Lower lobe of right lung (tissue), 2 donors: ENCODE measurements around the gene BOD1. TPM values are rescaled to one million over a fixed set of nuclear protein-coding genes. Genes with fewer than 3 reads are reported as not detected.
"Not testable (repeated sequence)": the region's sequence is repeated elsewhere in the genome, so short reads cannot be mapped to it uniquely, and the experiment has no call there.

Source experiments
- ATAC-seq, 2 donors: fragments of 200-7000 bp; cut with Tn5 transposase; one replicate each; pipeline ENCODE4 v1.9.1; 2020 to 2022; ENCODE audit warnings: mild to moderate bottlenecking in 2 of 2, moderate library complexity in 2 of 2
- DNase-seq: peaks from one replicate; pipeline ENCODE4 v3.0.0-alpha.2; 2020
- H3K27ac ChIP-seq: fragments of 200-600 bp; one replicate; pipeline ENCODE4 v1.8.0; 2022
- H3K27me3 ChIP-seq: fragments of 200-600 bp; one replicate; pipeline ENCODE4 v1.8.0; 2022; ENCODE audit warnings: low read depth
- H3K36me3 ChIP-seq: fragments of 200-600 bp; one replicate; pipeline ENCODE4 v1.8.0; 2022; ENCODE audit warnings: mild to moderate bottlenecking
- H3K4me1 ChIP-seq: fragments of 200-600 bp; one replicate; pipeline ENCODE4 v1.8.0; 2022
- H3K4me3 ChIP-seq: fragments of 200-600 bp; one replicate; pipeline ENCODE4 v1.8.0; 2022; ENCODE audit warnings: mild to moderate bottlenecking
- H3K9me3 ChIP-seq: fragments of 200-600 bp; one replicate; pipeline ENCODE4 v1.8.0; 2022
- intact Hi-C: fragments of 100-400 bp; cut with DNase I; formaldehyde crosslinking; loops from one replicate; pipeline ENCODE4 v1.11.0; 2022
- total RNA-seq: library from RNA; stranded (reverse); fragmentation: NEBNext Ultra II Directional; extraction: Animal tissue kit (Norgen Biotek cat#: 25700); gene quantifications from one replicate; pipeline ENCODE4 v1.2.1, GENCODE V29; 2021
- TF ChIP-seq, protein P1 (sequence below): fragments of 200-600 bp; IDR thresholded peaks from one replicate; pipeline ENCODE4 v1.8.0; 2022; ENCODE audit warnings: antibody characterized with exemption, mild to moderate bottlenecking
- donor health status: DM: no; HTN: yes; CAD: no; lungs with severe emphysema.

The BOD1 gene
- total RNA-seq, 1 donor from 2014 or later = 35.0 TPM

- H3K4me3 ChIP-seq = no peak overlapping the region
- ATAC-seq (no peak), DNase-seq (no peak)
- H3K9me3 ChIP-seq = peaks cover 30% of the 10 kb centered on the region
- intact Hi-C loops = no loop called here
- no peak overlapping the region for H3K27ac ChIP-seq
- H3K4me1 ChIP-seq = no peaks in the 10 kb centered on the region
- TF ChIP-seq, protein P1, sequence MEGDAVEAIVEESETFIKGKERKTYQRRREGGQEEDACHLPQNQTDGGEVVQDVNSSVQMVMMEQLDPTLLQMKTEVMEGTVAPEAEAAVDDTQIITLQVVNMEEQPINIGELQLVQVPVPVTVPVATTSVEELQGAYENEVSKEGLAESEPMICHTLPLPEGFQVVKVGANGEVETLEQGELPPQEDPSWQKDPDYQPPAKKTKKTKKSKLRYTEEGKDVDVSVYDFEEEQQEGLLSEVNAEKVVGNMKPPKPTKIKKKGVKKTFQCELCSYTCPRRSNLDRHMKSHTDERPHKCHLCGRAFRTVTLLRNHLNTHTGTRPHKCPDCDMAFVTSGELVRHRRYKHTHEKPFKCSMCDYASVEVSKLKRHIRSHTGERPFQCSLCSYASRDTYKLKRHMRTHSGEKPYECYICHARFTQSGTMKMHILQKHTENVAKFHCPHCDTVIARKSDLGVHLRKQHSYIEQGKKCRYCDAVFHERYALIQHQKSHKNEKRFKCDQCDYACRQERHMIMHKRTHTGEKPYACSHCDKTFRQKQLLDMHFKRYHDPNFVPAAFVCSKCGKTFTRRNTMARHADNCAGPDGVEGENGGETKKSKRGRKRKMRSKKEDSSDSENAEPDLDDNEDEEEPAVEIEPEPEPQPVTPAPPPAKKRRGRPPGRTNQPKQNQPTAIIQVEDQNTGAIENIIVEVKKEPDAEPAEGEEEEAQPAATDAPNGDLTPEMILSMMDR = no peak
- no peaks in the 10 kb centered on the region for H3K36me3 ChIP-seq
- no peaks in the 10 kb centered on the region for H3K27me3 ChIP-seq
Observed at GRCh38 chr5:173591056-173591514, 25.4 kb downstream of the BOD1 start.

DNA sequence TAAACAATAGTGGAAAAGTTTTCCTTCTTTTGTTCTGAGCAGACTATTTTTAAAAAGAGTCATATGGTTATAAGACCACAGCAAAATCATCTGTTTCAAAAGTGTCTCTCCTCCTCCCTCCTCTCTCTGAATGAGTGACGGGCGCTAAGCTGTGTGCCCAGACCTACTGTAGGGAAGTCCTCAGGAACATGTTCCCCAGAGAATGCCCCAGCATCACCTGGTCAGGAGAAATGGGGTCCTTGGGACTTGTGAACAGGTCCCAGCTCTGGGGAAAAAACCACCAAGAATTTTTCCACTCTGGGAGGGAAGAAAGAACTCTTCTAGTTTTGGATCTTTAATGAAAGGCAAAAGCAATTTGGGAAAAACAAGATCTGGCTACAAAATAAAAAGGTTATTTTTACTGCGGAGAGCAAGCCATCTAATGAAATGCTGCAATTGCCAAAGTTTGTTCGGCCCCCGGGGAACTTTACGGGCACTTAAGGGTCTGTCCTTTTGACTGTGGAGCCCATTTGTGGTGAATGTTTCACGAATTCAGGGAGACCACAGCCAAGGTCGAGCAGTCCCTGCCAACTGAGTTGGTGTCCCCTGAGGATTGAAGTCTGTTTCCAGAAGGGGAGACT lies 25.9 kb downstream of the BOD1 start:
- Histone ChIP-seq H3K36me3 (no peaks in the 10 kb centered on the region), H3K27ac (no peak overlapping the region), H3K4me3 (no peak overlapping the region), H3K9me3 (peaks cover 30% of the 10 kb centered on the region), H3K27me3 (no peaks in the 10 kb centered on the region), H3K4me1 (no peaks in the 10 kb centered on the region)
- intact Hi-C loops = no loop called here
- DNase-seq = no peak
- TF ChIP-seq, protein P1 = no peak
- no peak for ATAC-seq

- ATAC-seq, H3K27me3 ChIP-seq, H3K4me3 ChIP-seq, H3K4me1 ChIP-seq, DNase-seq, H3K9me3 ChIP-seq, H3K27ac ChIP-seq, intact Hi-C loops, H3K36me3 ChIP-seq: not testable (repeated sequence)
Observed at GRCh38 chr5:173586133-173586532, 30.3 kb downstream of the BOD1 start.

GRCh38 chr5:173583346-173583745 lies 33.1 kb downstream of the BOD1 start:
- intact Hi-C loops = no loop called here
- Histone ChIP-seq H3K4me1 (no peaks in the 10 kb centered on the region), H3K4me3 (no peak overlapping the region), H3K36me3 (no peaks in the 10 kb centered on the region), H3K9me3 (peaks cover 14% of the 10 kb centered on the region), H3K27me3 (no peaks in the 10 kb centered on the region), H3K27ac (no peak overlapping the region)
- DNase-seq (no peak), ATAC-seq (no peak)
- TF ChIP-seq, protein P1 = no peak

DNA sequence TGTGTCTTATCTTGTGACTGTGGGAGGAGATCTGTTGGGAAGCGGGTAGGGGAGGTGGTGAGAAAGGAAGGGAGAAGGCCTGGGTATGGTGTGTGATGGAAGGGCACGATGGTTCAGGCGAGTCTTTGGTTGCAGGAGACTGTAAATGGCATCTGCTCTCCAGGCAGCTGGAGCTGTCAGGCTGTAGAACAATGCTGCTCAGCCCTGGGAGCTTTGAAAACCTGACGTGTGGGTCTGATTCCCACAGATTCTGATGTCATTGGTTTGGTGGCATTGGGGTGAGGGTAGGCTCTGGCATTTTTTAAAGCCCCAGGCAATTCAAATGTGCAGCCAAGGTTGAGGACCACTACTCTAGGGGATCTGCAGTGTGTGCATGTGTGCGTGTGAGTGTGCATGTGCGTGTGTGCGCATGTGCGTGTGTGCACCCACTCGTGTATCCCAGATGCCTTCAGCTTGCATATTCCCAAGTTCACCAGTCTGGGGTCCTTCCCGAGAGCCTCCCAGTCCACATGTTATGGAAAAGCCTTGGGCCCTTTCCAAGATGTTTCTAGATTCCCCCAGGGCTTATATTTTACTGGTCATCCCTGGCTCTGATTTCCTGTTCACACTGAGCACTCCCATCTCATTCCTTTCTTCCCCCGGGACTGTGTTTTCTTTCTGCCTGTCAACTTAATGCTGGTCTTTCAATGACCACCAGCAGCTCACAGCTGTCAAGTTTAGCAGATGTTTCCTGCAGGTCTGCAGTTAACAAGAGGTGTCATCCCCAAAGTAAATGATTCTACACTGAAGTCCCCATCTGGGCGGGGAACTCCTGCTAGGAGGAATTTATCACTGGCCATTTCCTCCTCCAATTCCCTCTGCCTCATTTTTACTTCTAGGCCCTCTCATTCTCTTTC lies 34.0 kb downstream of the BOD1 start:
- no peaks in the 10 kb centered on the region for H3K36me3 ChIP-seq
- H3K27ac ChIP-seq = no peak overlapping the region
- H3K4me3 ChIP-seq = no peak overlapping the region
- TF ChIP-seq, protein P1 = no peak
- DNase-seq = no peak
- no peaks in the 10 kb centered on the region for H3K27me3 ChIP-seq
- peaks cover 14% of the 10 kb centered on the region for H3K9me3 ChIP-seq
- no peak for ATAC-seq
- H3K4me1 ChIP-seq = no peaks in the 10 kb centered on the region
- intact Hi-C loops = no loop called here
